A673 (cell line): ENCODE data around the gene SMOC1.

Experiments used
- CTCF ChIP-seq: fragments of 300-800, 200-600 bp; sonication (generic); conservative IDR thresholded peaks from 2 replicates; pipeline ENCODE4 v1.5.1; 2017; ENCODE audit warnings: low read depth, mild to moderate bottlenecking, antibody characterized with exemption, low read length, moderate library complexity, mixed read lengths
- EZH2 ChIP-seq: fragments of 200-600 bp; sonication (generic); IDR thresholded peaks from 2 replicates; pipeline ENCODE4 v1.6.1; 2017; ENCODE audit warnings: borderline replicate concordance, low read depth, mild to moderate bottlenecking, mixed read lengths, antibody characterized with exemption, low read length; ENCODE audit not compliant: poor library complexity, severe bottlenecking

GRCh38 chr14:70048313-70048654 lies 169.1 kb downstream of the SMOC1 start:
- TF ChIP-seq EZH2 (no peak), CTCF (no peak)
